Parathyroid adenoma (tissue), 2 donors: ENCODE data around the gene ZDHHC7.

ENCODE experiments used
- H2AFZ ChIP-seq: fragments of 300-600 bp; sonication (generic); one replicate; pipeline ENCODE4 v1.7.0; 2017; ENCODE audit warnings: antibody characterized with exemption, mild to moderate bottlenecking
- H3K27ac ChIP-seq: fragments of 300-600 bp; sonication (generic); one replicate; pipeline ENCODE4 v1.7.0; 2017
- H3K27me3 ChIP-seq: fragments of 300-600 bp; sonication (generic); one replicate; pipeline ENCODE4 v1.7.0; 2017; ENCODE audit warnings: low read length; ENCODE audit not compliant: control insufficient read depth, insufficient read depth
- H3K36me3 ChIP-seq: fragments of 300-600 bp; sonication (generic); one replicate; pipeline ENCODE4 v1.7.0; 2017; ENCODE audit warnings: low read length; ENCODE audit not compliant: control insufficient read depth, insufficient read depth
- H3K4me1 ChIP-seq: fragments of 300-600 bp; sonication (generic); one replicate; pipeline ENCODE4 v1.7.0; 2017; ENCODE audit warnings: control low read depth
- H3K4me2 ChIP-seq: fragments of 300-600 bp; sonication (generic); one replicate; pipeline ENCODE4 v1.7.0; 2017; ENCODE audit warnings: low read length
- H3K4me3 ChIP-seq: fragments of 300-600 bp; sonication (generic); one replicate; pipeline ENCODE4 v1.7.0; 2017; ENCODE audit warnings: low read depth, low read length
- H3K79me2 ChIP-seq: fragments of 300-600 bp; sonication (generic); one replicate; pipeline ENCODE4 v1.7.0; 2017; ENCODE audit warnings: control low read depth
- H3K9ac ChIP-seq: fragments of 300-600 bp; sonication (generic); one replicate; pipeline ENCODE4 v1.7.0; 2017; ENCODE audit warnings: mild to moderate bottlenecking
- H3K9me3 ChIP-seq: fragments of 300-600 bp; sonication (generic); one replicate; pipeline ENCODE4 v1.7.0; 2017; ENCODE audit warnings: low read length; ENCODE audit not compliant: control insufficient read depth
- CTCF ChIP-seq: fragments of 300-600 bp; sonication (generic); IDR thresholded peaks from one replicate; pipeline ENCODE4 v1.7.0; 2017; ENCODE audit warnings: antibody characterized with exemption, mild to moderate bottlenecking
- donor health status: primary hyperparathyroidism.

ZDHHC7 gene

GRCh38 chr16:85028685-85029407 is 17.5 kb upstream of the ZDHHC7 start:
- Histone ChIP-seq H2AFZ (peak overlapping the region; percentile 75), H3K27ac (no peak overlapping the region), H3K9me3 (no peaks in the 10 kb centered on the region), H3K27me3 (no peaks in the 10 kb centered on the region), H3K4me3 (peak overlapping the region; percentile 7), H3K36me3 (no peaks in the 10 kb centered on the region), H3K79me2 (no peaks in the 10 kb centered on the region), H3K9ac (no peak overlapping the region), H3K4me2 (peak overlapping the region; percentile 85), H3K4me1 (no peaks in the 10 kb centered on the region)
- TF ChIP-seq CTCF = no peak

- no peaks in the 10 kb centered on the region for H3K9me3 ChIP-seq
- no peaks in the 10 kb centered on the region for H3K36me3 ChIP-seq
- H3K4me2 ChIP-seq = peak overlapping the region; percentile 85
- no peaks in the 10 kb centered on the region for H3K4me1 ChIP-seq
- peak overlapping the region; percentile 62 for H3K27ac ChIP-seq
- peak overlapping the region; percentile 39 for H3K9ac ChIP-seq
- H2AFZ ChIP-seq = peak overlapping the region; percentile 75
- H3K79me2 ChIP-seq = no peaks in the 10 kb centered on the region
- no peaks in the 10 kb centered on the region for H3K27me3 ChIP-seq
- TF ChIP-seq CTCF = no peak
- H3K4me3 ChIP-seq = peak overlapping the region; percentile 89
Measured at GRCh38 chr16:85027958-85028684, 16.8 kb upstream of the ZDHHC7 start.

GRCh38 chr16:85027349-85027957 is 16.1 kb upstream of the ZDHHC7 start, which contains the start of gene KIAA0513:
TSS of gene KIAA0513 (plus strand) at chr16:85027795. CDS start at chr16:85067072, 39,277 bp downstream.
- peak within 1 kb of the TSS; percentile 56 for H3K9ac ChIP-seq
- H3K4me2 ChIP-seq = peak within 1 kb of the TSS; percentile 91
- peak; percentile 18 for TF ChIP-seq CTCF
- H3K79me2 ChIP-seq = no peaks in the 10 kb centered on the region
- H3K27me3 ChIP-seq = no peaks in the 10 kb centered on the region
- H3K4me1 ChIP-seq = no peaks in the 10 kb centered on the region
- no peaks in the 10 kb centered on the region for H3K36me3 ChIP-seq
- peak within 1 kb of the TSS; percentile 62 for H3K27ac ChIP-seq
- peak within 1 kb of the TSS; percentile 89 for H3K4me3 ChIP-seq
- H2AFZ ChIP-seq = peak within 1 kb of the TSS; percentile 75
- no peaks in the 10 kb centered on the region for H3K9me3 ChIP-seq

- Histone ChIP-seq H3K27me3 (no peaks in the 10 kb centered on the region), H3K4me3 (peak overlapping the region; percentile 89), H2AFZ (peak overlapping the region; percentile 75), H3K79me2 (no peaks in the 10 kb centered on the region), H3K4me1 (no peaks in the 10 kb centered on the region), H3K27ac (no peak overlapping the region), H3K4me2 (peak overlapping the region; percentile 91), H3K9ac (no peak overlapping the region), H3K36me3 (no peaks in the 10 kb centered on the region), H3K9me3 (no peaks in the 10 kb centered on the region)
- no peak for TF ChIP-seq CTCF
Measured at GRCh38 chr16:85026703-85027102, 15.4 kb upstream of the ZDHHC7 start.
